H1 (cell line): ENCODE data around the gene LSM10.

Experiments
- CEBPB ChIP-seq: IDR thresholded peaks from 2 replicates; pipeline ENCODE4 v1.6.1; 2012; ENCODE audit warnings: low read depth, low read length
- EP300 ChIP-seq, 2 experiments: IDR thresholded peaks; 1 replicate in 1 of 2; 2 replicates in 1 of 2; pipeline ENCODE4 v1.6.1; 2011 to 2012; ENCODE audit warnings: low read depth in 2 of 2, low read length in 2 of 2, mild to moderate bottlenecking in 2 of 2, borderline replicate concordance in 1 of 2, inconsistent platforms in 1 of 2, moderate library complexity in 1 of 2
- HDAC2 ChIP-seq, 2 experiments: fragments of 300-600 bp in 1 of 2; sonication (generic) in 1 of 2; IDR thresholded peaks; 2 replicates each; pipeline ENCODE4 v1.6.1; 2011 to 2012; ENCODE audit warnings: low read depth in 2 of 2, low read length in 2 of 2, mild to moderate bottlenecking in 2 of 2, moderate library complexity in 2 of 2, borderline replicate concordance in 1 of 2, inconsistent platforms in 1 of 2
- KDM1A ChIP-seq: fragments of 200-600, 300-600 bp; sonication (generic); IDR thresholded peaks from 2 replicates; pipeline ENCODE4 v1.7.1; 2016; ENCODE audit warnings: mild to moderate bottlenecking, low read length, borderline replicate concordance
- RFX5 ChIP-seq: IDR thresholded peaks from 2 replicates; pipeline ENCODE4 v1.6.1; 2011; ENCODE audit warnings: low read depth, low read length, improper control_type of control experiment, borderline replicate concordance
- TEAD4 ChIP-seq: IDR thresholded peaks from 2 replicates; pipeline ENCODE4 v1.6.1; 2012; ENCODE audit warnings: low read depth, low read length, inconsistent platforms, mixed read lengths
- TF ChIP-seq, protein P1 (sequence below): IDR thresholded peaks from 2 replicates; pipeline ENCODE4 v1.6.1; 2012; ENCODE audit warnings: inconsistent platforms
- TF ChIP-seq, protein P2 (sequence below): IDR thresholded peaks from 2 replicates; pipeline ENCODE4 v1.6.1; 2011; ENCODE audit warnings: low read length, improper control_type of control experiment
- TF ChIP-seq, protein P3 (sequence below), 3 experiments: IDR thresholded peaks; 1 replicate in 2 of 3; 2 replicates in 1 of 3; pipeline versions ENCODE4 v1.5.1 to v1.6.1; 2011; ENCODE audit warnings: low read length in 3 of 3, mild to moderate bottlenecking in 3 of 3, inconsistent platforms in 2 of 3, low read depth in 1 of 3, moderate library complexity in 1 of 3; ENCODE audit not compliant: insufficient read depth in 1 of 3; ENCODE audit errors: control extremely low read depth in 1 of 3

DNA sequence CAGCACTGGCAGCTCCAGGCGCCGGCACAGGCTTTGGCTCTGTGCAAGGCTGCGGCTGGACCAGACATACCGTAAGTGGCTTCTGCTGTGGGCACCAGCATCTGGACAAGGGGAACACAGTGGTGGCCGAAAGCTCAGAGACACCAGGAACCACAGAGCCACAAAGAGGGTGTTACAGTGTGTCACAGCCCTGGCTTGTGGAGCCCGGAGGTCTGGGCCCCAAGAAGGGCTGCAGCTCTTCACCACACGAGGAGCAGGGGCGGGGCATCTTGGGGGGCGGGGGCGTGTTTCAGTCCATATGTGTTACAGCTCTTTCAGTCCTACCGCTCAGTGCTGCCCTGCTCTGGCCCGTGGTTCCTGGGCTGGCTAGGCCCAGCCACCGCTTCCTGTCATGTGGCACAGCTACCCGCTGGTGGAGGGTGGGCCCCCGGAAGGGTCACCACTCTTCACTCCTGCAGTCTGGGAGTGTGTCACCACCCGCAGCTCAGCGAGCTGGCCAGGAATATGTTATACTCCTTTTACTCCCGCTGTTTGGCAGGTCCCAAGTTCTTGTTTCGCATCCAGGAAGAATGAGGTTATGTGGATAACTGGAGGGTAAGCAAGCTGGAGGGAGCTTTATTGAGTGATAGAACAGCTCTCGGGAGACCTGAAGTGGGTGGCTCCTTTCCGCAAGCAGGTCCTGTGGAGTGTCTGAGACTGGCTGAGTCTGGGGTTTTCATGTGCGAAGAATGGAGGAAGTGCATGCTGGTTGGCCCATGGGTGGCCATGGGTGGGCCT is 3.3 kb upstream of the LSM10 start:
- no peak; a peak in 1 of 4 replicates for TF ChIP-seq HDAC2 (IDR thresholded peaks at IDR 0.05; ENCODE audit: borderline replicate concordance in 1 of 2, low read depth in 2 of 2, low read length in 2 of 2)
- peak; percentile 17; the same call in 1 of the 2 replicates for TF ChIP-seq RFX5
- TF ChIP-seq, protein P1, sequence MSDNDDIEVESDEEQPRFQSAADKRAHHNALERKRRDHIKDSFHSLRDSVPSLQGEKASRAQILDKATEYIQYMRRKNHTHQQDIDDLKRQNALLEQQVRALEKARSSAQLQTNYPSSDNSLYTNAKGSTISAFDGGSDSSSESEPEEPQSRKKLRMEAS: peak; percentile 67
- TF ChIP-seq, protein P2, sequence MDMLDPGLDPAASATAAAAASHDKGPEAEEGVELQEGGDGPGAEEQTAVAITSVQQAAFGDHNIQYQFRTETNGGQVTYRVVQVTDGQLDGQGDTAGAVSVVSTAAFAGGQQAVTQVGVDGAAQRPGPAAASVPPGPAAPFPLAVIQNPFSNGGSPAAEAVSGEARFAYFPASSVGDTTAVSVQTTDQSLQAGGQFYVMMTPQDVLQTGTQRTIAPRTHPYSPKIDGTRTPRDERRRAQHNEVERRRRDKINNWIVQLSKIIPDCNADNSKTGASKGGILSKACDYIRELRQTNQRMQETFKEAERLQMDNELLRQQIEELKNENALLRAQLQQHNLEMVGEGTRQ: peak; percentile 85
- TF ChIP-seq TEAD4: no peak
- TF ChIP-seq EP300 (IDR thresholded peaks at IDR 0.05; ENCODE audit: borderline replicate concordance in 1 of 2, low read depth in 2 of 2, low read length in 2 of 2): 0 out of 3 replicates have a peak, but pooled peaks of 1 of the 2 experiments have one; percentile 53
- no peak for TF ChIP-seq CEBPB
- TF ChIP-seq, protein P3, sequence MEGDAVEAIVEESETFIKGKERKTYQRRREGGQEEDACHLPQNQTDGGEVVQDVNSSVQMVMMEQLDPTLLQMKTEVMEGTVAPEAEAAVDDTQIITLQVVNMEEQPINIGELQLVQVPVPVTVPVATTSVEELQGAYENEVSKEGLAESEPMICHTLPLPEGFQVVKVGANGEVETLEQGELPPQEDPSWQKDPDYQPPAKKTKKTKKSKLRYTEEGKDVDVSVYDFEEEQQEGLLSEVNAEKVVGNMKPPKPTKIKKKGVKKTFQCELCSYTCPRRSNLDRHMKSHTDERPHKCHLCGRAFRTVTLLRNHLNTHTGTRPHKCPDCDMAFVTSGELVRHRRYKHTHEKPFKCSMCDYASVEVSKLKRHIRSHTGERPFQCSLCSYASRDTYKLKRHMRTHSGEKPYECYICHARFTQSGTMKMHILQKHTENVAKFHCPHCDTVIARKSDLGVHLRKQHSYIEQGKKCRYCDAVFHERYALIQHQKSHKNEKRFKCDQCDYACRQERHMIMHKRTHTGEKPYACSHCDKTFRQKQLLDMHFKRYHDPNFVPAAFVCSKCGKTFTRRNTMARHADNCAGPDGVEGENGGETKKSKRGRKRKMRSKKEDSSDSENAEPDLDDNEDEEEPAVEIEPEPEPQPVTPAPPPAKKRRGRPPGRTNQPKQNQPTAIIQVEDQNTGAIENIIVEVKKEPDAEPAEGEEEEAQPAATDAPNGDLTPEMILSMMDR (IDR thresholded peaks at IDR 0.05; ENCODE audit: control extremely low read depth in 1 of 3, insufficient read depth in 1 of 3, low read depth in 1 of 3, low read length in 3 of 3): no peak
- no peak for TF ChIP-seq KDM1A
